H54 (cell line): Measurements from ENCODE around the gene BDKRB2.
"Not testable (repeated sequence)": the region's sequence is repeated elsewhere in the genome, so short reads cannot be mapped to it uniquely, and the experiment has no call there.

Experiments used
- DNase-seq: peaks from one replicate; pipeline ENCODE4 v3.0.0; 2011; ENCODE audit warnings: low spot score, mixed read lengths; ENCODE audit not compliant: insufficient read length
- FAIRE-seq: peaks from 3 replicates; lab custom pipeline; 2011; peaks lifted over from hg19 to GRCh38; lab: Jason Lieb, UNC
- POLR2A ChIP-seq: IDR thresholded peaks from 2 replicates; pipeline ENCODE4 v1.6.1; 2011; ENCODE audit warnings: low read depth, mild to moderate bottlenecking, low read length

The BDKRB2 gene

GRCh38 chr14:96231056-96231455, 26.4 kb downstream of the BDKRB2 start:
- no peak for TF ChIP-seq POLR2A
- FAIRE-seq: no peak

DNA sequence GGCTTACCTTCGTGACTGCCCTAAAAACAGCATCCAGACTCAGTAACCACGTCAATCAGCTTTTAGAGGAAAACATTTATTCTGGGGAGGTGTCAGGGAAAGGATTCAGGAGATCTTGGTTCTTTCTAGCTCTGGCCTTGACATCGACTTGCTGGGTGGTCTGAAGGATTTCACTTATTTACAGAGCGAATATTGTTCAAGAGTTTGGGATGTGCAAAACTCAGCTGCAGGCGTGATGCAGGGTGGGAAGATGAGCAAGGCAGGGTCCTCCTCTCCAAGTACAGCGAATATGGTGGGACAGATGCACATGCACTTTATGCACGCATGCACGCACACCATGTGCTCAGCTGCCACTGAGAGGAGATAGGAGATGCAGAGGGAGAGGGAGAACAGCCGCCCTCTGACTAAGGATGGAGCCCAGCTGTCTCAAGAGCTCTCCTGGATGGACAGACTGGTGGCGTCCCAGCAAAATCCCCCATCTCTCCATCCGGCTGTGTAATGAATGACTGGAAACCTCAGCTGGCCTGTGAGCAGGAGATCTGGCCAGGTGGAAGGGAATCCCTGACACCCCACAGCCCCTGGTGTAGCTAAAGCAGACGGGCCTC, 27.0 kb downstream of the BDKRB2 start:
- FAIRE-seq: no peak
- DNase-seq: no peak
- no peak for TF ChIP-seq POLR2A

More at GRCh38 chr14:96231056-96231455, 26.4 kb downstream of the BDKRB2 start:
- DNase-seq: no peak

DNA sequence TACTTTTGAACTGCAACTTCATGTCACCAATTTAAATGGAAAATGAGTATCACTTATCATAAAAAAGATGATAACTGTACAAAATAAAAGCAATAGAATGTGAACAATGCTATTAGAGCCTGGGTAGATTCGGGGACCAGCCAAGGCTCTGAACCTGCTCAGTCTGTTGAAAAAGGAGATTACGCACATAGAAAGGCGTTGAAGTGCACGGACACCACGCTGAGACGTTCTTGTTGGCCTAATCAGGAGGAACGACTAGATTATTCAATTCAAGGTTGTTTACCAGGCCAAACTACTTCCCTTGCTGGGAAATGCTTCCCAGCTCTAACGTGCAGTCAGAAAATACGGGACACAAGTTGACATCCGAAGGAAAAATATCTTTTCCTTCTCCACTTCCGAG, 27.9 kb downstream of the BDKRB2 start:
- FAIRE-seq: no peak
- TF ChIP-seq POLR2A: no peak
- DNase-seq: no peak

DNA sequence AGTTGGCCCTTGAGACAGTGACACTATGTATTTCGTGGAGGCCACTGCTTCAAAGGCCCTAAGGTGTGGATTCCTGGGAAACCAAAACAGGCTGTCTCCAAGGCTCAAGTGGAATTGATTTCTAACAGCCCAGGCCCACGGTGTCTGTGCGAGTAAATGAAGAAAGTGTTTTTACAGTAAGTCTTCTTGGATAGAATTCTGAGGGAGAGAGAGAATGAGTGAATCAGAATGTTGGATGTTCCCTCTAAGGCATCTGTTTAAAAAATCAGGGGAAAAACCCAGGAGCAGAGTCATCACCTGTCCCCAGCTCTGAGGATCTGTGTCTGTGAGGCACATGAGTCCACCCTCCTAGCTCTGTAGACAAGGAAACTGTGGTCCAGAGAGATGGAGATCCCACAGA, 29.0 kb downstream of the BDKRB2 start:
- FAIRE-seq: no peak
- TF ChIP-seq POLR2A: no peak
- no peak for DNase-seq

GRCh38 chr14:96235426-96235825, 30.8 kb downstream of the BDKRB2 start:
- FAIRE-seq (no peak), DNase-seq (no peak)
- no peak for TF ChIP-seq POLR2A

DNA sequence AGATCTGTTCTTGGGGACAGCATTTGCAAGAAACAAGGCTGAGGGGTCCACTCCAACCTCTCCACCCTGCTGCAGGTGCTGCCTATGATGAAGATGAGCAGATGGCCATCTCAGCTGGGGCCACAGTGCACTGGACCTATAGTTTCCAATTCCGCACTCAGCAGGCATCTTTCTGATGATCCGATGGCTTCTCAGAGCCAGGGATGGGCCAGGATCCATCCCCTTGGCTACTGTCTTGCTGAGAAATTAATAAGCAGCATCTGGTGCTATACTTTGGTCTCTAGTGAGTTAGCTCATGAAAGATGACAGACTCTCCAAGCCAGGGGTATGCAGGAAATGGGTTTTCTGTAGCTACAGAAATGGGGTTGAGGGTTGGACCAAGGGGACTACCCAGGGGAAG, 33.0 kb downstream of the BDKRB2 start:
- DNase-seq (no peak), FAIRE-seq (no peak)
- no peak for TF ChIP-seq POLR2A

GRCh38 chr14:96238676-96239265, 34.1 kb downstream of the BDKRB2 start:
- TF ChIP-seq POLR2A: no peak
- FAIRE-seq (no peak), DNase-seq (no peak)

- FAIRE-seq: no peak
- DNase-seq: no peak
- TF ChIP-seq POLR2A: no peak
These were observed 35.1 kb downstream of the BDKRB2 start for GRCh38 chr14:96239711-96240141.

DNA sequence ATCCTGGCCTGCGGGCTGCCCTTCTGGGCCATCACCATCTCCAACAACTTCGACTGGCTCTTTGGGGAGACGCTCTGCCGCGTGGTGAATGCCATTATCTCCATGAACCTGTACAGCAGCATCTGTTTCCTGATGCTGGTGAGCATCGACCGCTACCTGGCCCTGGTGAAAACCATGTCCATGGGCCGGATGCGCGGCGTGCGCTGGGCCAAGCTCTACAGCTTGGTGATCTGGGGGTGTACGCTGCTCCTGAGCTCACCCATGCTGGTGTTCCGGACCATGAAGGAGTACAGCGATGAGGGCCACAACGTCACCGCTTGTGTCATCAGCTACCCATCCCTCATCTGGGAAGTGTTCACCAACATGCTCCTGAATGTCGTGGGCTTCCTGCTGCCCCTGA, 36.0 kb downstream of the BDKRB2 start:
- DNase-seq (no peak), FAIRE-seq (no peak)
- no peak for TF ChIP-seq POLR2A

- no peak for TF ChIP-seq POLR2A
- no peak for FAIRE-seq
- DNase-seq: no peak
These were observed 37.5 kb downstream of the BDKRB2 start for GRCh38 chr14:96242126-96242525.

DNA sequence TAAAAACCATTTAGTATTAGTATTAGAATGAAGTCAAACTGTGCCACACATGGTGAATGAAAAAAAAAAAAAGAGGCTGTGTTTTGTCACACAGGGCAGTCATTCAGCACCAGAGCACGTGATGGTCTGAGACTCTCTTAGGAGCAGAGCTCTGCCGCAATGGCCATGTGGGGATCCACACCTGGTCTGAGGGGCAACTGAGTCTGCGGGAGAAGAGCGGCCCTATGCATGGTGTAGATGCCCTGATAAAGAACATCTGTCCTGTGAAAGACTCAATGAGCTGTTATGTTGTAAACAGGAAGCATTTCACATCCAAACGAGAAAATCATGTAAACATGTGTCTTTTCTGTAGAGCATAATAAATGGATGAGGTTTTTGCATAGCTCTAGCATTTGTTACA, 39.1 kb downstream of the BDKRB2 start:
- TF ChIP-seq POLR2A: no peak
- DNase-seq: no peak
- FAIRE-seq: no peak

DNA sequence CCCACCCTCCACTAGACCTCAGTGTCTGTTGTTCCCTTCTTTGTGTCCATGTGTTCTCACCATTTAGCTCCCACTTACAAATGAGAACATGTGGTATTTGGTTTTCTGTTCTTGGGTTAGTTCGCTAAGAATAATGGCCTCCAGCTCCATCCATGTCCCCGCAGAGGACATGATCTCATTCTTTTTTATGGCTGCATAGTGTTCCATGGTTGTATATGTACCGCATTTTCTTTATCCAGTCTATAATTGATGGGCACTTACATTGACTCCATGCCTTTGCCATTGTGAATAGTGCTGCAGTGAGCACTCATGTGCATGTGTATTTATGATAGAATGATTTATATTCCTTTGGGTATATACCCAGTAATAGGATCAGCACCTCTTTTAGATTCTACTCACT, 40.4 kb downstream of the BDKRB2 start:
- FAIRE-seq, DNase-seq: not testable (repeated sequence)

DNA sequence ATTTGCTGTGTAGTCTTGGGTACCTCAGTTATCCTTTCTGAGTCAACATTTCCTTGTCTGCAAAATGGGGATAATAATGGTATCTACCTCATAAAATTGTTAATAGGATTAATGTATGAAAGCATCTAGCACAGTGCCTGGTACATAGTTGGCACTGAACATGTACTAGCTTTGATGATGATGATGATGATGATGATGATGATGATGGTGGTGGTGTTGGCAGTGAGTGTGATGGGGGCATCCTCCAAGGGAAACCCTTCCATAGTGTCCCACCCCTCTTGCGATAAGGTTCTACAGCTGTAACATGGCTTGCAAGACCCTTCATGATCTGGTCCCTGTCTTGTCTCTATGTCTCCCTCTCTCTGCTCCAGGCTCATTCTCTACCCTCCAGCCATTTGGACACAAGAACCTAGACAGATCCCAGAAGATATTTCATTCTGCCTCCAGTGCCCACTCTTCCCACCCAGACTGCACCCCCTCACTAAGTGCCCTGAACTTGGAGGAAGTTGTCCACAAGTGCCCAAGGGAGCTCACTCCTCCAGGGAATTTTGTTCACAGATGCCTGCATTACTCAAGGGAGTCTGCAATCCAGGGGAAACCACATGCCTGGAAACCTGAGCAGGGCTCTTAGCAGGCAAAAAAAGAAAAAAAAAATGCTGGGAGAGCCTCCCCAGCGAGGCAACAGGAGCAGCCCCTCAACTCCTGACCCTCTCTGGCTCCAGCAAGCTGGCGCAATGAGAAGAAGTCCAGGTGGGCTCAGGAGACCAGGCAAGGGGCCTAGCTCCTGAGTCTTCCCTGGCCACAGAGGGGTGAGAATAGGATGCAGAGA, 41.3 kb downstream of the BDKRB2 start:
- DNase-seq (peak; percentile 40), FAIRE-seq (no peak)
- no peak for TF ChIP-seq POLR2A

- no peak for TF ChIP-seq POLR2A
- DNase-seq (peak; percentile 91), FAIRE-seq (peak; percentile 98)
These were observed 41.9 kb downstream of the BDKRB2 start for GRCh38 chr14:96246539-96246847.
